Measurements from ENCODE around the gene SYK.
"Not testable (repeated sequence)": the region's sequence is repeated elsewhere in the genome, so short reads cannot be mapped to it uniquely, and the experiment has no call there.

Gene SYK

DNA sequence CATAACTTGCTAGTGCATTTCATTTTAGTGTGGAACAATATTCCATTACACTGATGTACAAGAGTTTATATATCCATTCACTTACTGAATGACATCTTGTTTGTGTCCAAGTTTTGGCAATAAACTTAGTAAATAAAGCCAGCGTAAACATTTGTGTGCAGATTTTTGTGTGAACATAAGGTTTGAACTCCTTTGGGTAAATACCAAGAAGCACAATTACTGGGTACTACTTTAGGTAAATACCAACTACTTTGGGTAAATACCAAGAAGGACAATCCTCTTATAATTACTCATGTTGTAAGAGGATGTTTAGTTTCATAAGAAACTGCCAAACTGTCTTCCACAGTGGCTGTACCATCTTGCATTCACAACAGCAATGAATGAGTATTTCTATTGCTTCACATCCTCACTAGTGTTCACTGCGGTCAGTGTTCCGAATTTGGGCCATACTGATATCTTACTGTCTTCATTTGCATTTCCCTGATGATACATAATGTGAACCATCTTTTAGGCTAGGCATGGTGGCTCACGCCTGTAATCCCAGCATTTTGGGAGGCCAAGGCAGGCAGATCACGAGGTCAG, 2.3 kb upstream of the SYK start:
- no peak for DNase-seq

GRCh38 chr9:90801973-90802322, 329 bp downstream of the SYK start:
- no peak for DNase-seq

DNA sequence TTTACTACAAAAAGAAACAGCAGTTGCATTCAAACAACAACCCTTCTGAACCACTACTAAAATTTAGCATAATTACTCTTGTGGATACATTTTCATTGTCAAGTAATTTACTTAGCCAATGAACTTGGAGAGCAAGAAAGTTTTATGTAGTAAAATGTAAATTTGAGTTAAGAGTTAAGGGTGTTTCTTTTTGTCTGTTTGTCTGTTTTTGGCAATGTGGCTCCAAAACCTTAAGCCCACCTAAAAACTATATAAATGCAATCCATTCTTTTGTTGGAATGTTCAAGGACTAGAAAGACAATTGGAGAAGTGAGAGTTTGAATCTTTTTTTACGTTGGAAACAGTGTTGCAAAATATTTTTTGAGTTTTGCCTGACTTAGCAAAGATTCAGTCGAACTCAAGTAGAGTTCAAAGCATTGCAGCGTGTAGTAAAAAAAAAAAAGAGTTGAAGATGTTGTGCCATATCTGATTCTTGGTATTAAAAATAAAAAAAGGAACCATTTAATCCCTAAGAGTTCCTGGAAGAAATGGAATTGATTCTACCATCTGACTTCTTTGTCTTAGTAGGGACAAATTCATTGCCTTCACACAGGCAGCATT, 867 bp downstream of the SYK start:
- no peak for DNase-seq

DNA sequence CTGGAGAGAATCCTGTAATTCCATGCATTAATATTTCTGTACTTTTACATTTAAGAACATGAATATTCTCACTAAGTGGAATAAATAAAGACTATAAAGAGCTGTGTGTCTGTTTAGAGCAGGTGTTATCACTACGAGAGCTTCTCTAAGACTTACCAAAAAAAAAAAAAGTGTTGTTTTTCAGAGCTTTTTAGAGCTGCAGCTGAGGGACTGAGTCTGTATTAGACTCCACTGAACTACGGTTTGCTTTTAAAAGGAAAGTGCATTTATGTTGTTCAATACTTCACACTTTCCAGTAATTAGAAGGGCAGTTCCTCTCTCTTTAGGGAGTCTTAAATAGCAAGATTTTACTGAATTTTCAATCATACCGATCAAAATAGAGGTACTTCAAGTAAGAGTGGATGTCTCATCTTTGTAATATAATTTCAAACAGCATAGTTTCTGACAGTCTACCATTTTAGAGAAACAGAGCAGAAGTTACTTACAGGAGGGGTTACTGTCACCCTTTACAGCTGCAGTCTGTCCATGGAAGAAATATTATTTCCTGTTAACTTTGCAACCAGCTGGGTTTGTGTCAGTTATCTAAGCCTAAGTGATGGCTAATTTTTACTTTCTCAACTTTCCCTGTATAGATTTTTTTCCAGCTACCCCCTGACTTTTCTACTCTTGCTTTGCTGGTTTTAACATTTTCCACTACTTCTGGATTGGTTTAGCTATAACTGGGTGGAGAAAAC, 2.4 kb downstream of the SYK start:
- no peak for DNase-seq

- no peak for DNase-seq
Measured at GRCh38 chr9:90805006-90805996, 3.7 kb downstream of the SYK start.

DNA sequence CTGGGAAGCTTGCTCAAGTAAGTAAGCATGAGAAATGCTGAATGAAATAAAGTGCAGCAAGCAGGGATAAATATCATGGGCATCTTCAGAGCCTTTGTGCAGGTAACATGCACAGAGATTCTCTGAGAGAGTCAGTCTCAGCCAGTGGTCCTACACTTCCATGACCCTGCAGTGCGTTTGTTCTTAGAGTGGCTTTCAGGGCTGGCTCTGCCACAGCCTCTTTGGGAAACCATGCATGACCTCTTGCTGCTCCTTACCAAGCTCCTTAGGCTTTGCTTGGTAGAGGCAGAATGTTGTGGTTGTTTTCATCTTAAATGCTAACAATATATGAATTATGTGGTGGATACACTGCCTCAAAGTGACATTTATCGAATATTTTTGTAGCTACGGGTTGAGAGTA, 5.4 kb downstream of the SYK start:
- DNase-seq: no peak

DNA sequence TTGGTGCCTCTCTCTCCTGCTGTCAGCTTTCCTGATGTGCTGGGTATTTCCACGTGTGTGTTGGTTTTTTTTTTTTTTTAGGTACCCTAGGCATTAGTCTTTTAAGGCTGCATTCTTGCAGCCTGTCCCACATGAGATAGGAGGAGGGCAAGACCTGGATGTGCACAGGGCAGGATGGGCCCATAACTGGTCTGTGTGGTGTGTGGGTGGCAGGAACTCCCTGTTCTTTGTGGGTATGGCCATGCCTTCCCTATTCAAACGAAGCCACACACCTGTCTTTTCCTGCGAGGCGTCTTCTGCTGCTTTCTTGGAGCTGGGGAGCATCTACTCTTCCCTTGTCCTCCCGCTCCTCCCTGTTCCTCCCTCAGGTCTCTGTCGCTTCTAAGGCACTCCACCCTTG, 6.8 kb downstream of the SYK start:
- no peak for DNase-seq

- no peak for DNase-seq
Measured at GRCh38 chr9:90808890-90809685, 7.5 kb downstream of the SYK start.

DNA sequence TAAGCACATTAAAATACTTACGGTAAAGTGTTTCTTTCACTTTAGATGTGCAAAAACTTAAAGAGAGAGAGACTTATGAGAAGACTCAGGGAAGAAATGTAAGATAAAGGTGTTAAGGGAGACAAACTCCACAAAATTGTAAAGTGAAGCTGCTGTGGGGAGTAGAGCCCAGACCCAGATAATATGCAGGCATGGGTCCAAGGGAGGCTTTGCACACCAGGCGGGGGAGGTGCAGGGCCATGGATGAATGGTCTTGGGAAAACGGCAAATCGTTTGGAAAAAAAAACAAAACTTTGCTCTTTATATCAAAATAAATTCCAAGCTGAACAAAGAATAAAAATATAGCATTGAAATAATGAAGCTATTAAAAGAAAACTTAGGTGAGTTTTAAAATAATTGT, 9.1 kb downstream of the SYK start:
- DNase-seq: no peak

DNA sequence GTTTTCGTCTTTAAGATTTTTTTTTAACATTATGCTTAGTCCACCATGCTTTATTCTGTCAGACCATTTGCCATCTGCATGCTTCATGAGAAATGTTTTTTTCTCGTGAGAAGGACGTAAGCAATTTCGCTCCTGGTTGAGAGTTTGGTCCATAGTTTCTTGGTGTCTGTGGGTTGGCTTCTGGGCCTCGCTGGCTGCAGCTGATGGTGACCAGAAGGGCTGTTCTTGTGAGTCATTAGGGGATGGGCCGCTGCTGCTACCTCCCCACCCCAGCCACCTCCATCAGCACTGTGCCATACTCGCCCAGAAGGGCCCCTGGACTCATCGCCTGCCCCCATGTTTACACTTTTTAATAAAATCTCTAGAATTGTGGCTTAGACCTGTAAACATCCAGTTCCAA, 11.4 kb downstream of the SYK start:
- DNase-seq: no peak

DNA sequence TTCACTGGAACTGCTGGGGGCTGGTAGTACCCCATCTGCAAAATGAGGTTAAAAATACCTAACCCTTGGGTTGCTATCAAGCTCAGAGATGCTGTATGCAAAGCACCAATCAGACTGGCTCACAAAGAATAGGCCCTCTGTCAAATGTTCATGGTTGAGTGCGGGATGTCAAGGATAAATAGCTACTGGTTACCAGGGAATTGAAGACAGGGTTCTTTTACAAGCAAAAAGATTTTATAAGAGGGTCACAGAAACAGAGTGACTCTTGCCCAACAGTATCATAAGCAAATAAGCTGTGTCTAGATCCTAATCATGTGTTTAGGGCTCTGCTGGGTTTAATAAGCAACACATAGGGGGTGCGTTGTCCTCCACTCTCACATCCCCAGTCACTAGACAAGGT, 11.9 kb downstream of the SYK start:
- DNase-seq: no peak

GRCh38 chr9:90814355-90814754, 12.7 kb downstream of the SYK start:
- DNase-seq: no peak

GRCh38 chr9:90815183-90815943, 13.7 kb downstream of the SYK start:
- DNase-seq: no peak

DNA sequence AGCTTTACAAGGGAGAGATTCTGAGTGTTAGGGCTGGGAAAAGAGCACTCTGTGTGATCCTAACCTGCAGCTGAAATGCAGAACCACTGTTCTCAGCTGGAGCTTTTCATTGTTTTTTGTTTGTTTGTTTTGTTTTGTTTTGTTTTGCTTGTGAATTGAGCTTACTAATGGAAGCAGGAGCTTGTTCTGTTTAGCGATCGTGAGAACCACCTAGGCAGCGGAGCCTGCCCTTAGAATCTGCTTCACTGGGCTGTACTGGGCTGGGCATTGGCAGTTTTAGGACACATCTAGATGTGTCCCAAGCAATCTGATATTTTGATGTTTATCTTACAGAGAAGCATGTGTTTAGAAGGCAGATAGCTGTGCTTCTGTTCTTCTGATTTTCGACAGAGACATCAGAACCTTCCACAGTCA, 14.3 kb downstream of the SYK start:
- DNase-seq: no peak

- DNase-seq: no peak
Measured at GRCh38 chr9:90816690-90817089, 15.1 kb downstream of the SYK start.

- DNase-seq: no peak
Measured at GRCh38 chr9:90818279-90818678, 16.7 kb downstream of the SYK start.

GRCh38 chr9:90820406-90820805, 18.8 kb downstream of the SYK start:
- not testable (repeated sequence) for DNase-seq

- DNase-seq: not testable (repeated sequence)
Measured at GRCh38 chr9:90821236-90821635, 19.6 kb downstream of the SYK start.

- no peak for DNase-seq
Measured at GRCh38 chr9:90821697-90822096, 20.1 kb downstream of the SYK start.

DNA sequence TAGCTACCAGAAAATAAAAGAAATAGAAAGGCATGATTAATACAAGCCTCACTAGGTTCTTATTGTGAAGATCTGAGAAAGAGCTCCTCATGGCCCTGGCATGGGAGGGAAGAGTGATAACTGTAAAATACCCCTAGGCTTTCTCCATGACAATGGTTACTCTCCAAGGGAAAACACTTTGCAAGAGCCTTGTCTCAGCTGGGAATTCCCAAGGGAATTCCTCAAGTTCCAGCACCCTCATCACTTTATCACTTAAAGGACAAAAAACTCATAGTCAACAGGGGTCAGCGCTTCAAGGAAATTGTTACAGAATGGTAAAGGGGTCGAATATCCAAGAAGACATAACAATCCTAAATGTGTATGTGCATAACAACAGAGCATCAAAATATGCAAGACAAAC, 21.2 kb downstream of the SYK start:
- no peak for DNase-seq

GRCh38 chr9:90825586-90825985, 24.0 kb downstream of the SYK start:
- DNase-seq: no peak
